ENCODE results near the gene PARN.

- TF ChIP-seq EZH2 (IDR thresholded peaks at IDR 0.05) (no peak), EZH2phosphoT487 (IDR thresholded peaks at IDR 0.05; ENCODE audit: borderline replicate concordance) (no peak), POLR2A (IDR thresholded peaks at IDR 0.05; ENCODE audit: borderline replicate concordance, extremely low read depth, insufficient read depth, insufficient read length) (no peak), CTCF (IDR thresholded peaks at IDR 0.05 in 2 of 3, conservative IDR thresholded peaks at IDR 0.05 in 1 of 3; ENCODE audit: borderline replicate concordance in 1 of 3, insufficient read depth in 1 of 3, low read depth in 2 of 3, low read length in 2 of 3) (no peak), MAX (IDR thresholded peaks at IDR 0.05) (no peak), YY1 (IDR thresholded peaks at IDR 0.05; ENCODE audit: extremely low read depth, insufficient replicate concordance, low read depth, low read length) (no peak), SIN3A (IDR thresholded peaks at IDR 0.05; ENCODE audit: low read depth) (no peak), FOSL1 (IDR thresholded peaks at IDR 0.05; ENCODE audit: low read depth) (no peak), RAD21 (IDR thresholded peaks at IDR 0.05; ENCODE audit: low read depth) (no peak), REST (IDR thresholded peaks at IDR 0.05; ENCODE audit: low read depth) (no peak), TCF7L2 (IDR thresholded peaks at IDR 0.05; ENCODE audit: borderline replicate concordance, extremely low read depth, insufficient read depth, insufficient read length) (no peak), POLR2AphosphoS5 (IDR thresholded peaks at IDR 0.05; ENCODE audit: low read depth, low read length) (no peak)
These were observed 153.9 kb downstream of the PARN start for GRCh38 chr16:14476183-14476582.
